HG03064 (cell line): Measurements from ENCODE around the gene NPL.

Experiments
- ATAC-seq: cut with Tn5 transposase; IDR thresholded peaks from one replicate; pipeline ENCODE4 v1.9.1; 2021; ENCODE audit warnings: low read depth; ENCODE audit not compliant: unreplicated experiment

Gene NPL

DNA sequence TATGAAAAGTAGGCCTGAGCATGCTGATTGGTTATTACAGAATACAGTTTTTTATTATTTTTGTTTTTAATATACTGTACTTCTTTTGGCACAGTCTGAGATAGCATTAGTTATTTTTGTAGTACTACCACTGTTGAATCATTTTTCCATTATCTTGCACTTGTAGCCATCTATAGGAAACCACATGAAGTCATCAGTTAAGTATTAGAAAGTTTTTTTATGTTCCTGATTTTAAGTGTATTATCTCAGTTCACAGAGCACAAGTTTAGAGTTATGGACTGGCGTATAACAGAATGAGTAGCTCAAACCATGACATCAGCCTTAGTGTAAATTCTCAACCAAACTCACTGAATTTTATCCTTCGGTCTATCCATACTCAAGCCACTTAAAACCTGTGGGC is 72.4 kb downstream of the NPL start:
- ATAC-seq: no peak

DNA sequence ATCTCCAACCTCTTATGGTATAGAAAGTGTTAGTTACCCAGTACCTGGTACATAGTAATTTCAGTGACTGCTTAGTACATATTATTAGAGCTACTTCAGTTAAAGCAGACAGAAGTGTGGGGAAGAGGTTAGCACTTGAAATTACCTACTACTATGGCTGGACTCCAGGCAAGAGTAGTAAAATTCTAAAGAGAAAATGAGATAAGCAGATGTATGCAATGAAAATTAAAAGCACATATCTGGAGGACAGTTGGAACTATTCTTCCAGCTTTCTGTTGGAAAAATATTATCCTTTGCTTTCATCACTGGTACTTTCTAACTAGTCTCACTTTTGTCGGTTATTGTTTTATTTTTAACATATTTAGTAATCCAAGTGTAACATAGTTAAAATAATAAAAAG is 73.3 kb downstream of the NPL start:
- ATAC-seq: no peak

DNA sequence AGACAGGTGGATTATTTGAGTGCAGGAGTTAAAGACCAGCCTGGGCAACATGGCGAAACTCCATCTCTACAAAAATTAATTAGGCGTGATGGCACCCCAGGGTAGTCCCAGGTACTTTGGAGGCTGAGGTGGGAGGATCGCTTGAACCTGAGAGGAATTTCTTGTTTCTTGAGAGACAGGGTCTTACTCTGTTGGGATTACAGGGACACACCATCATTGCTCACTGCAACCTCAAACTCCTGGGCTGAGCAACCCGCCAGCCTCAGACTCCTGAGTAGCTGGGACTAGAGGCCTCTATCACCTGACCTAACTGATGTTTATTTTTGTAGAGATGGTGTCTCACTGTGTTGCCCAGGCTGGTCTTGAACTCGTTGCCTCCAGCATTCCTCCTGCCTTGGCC is 74.4 kb downstream of the NPL start:
- no peak for ATAC-seq

DNA sequence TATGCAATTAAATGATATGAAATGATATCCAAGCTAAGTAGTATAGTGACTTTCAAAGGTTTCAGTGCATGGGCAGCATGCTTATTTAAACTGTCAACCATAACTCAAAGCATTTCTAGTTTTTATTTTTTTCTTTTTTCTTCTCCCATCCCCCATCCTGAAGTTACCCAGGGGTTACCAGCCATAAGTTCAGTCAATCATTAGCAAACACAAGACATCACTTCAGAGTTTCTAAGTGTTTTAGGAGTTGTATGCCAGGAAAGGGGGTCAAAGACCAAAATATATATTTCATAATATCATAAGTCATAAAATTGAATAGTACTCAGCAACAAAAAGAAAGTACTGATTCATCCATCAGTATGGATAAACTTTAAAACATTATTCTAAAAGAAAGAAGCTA is 78.3 kb downstream of the NPL start:
- no peak for ATAC-seq

DNA sequence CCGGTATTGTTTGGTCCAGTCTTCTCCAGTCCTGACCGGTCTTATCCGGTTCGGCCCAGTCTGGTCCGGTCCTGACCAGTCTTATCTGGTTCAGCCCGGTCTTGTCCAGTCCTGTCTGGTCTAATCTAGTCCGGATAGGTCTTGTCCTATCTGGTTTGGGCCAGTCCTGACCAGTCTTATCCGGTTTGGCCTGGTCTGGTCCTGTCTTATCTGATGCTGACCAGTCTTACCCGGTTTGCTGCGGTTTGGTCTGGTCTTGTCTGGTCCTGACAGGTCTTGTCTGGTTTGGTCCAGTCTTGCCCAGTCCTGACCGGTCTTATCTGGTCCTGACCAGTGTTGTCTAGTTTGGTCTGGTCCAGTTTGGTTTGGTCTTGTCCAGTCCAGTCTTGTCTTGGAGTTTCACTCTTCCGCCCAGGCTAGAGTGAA is 79.7 kb downstream of the NPL start:
- no peak for ATAC-seq

DNA sequence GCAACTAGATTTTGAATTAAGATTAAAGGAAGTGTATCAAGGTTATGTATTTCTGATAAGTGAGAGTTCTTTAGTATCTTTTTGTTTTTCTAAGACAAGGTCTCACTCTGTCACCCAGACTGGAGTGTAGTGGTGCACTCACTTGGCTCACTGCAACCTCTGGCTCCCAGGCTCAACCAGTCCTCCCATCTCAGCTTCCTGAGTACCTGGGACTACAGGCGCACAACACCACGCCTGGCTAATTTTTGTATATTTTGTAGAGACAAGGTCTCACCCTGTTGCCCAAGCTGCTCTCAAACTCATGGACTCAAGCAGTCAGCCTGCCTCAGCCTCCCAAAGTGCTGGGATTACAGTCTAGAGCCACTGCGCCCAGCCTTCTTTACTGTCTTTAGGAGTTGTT is 83.3 kb downstream of the NPL start:
- ATAC-seq: no peak

DNA sequence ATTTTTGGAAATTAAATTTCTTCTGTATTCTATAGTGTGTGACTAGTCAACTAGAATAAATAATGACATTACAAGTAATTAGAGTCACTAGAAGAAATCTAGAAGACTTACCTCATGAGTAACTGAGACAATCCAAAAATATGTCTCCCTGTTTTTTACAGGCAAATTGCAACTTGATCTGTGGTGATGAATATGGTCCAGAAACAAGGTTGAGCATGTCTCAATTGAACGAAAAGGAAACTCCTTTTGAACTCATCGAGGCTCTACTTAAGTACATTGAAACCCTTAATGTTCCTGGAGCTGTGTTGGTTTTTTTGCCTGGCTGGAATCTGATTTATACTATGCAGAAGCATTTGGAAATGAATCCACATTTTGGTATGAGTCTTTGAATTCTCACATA is 86.3 kb downstream of the NPL start:
- no peak for ATAC-seq

DNA sequence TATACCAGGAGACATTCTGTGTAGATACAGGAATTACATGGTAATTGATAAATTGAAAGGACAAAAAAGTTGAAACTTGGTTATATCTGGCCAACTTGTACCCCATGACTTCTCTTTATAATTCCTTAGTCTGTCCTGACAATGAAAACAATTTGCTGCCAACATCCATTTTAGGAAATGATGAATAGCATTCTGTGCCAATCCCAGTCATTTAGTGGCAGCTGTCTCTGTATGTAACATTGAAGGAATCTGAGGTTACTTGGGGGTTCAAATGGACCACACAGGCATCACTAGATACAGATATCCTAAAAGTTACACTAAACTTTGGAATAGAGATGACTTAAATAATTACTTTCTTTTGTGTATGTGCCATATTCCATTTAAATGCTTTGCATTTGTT is 87.8 kb downstream of the NPL start:
- no peak for ATAC-seq

DNA sequence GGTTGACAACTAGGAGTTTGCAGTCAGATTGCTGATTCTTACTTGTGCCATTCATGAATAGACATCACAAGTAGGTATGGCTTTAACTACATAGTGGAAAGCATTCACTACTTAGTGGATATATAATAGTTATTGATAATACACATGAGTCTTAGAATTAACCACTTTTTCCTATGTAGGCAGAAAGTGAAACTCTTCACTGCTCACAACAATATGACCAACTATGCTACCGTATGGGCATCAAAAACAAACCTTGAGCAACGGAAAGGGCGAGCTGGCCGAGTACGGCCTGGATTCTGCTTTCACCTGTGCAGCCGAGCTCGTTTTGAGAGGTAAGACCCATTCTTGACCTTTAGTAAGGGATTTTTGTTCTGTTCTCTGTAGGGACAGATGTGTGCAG is 88.3 kb downstream of the NPL start:
- no peak for ATAC-seq
